WTC11 (cell line): ENCODE measurements around the gene DNAH8. TPM values are rescaled to one million over a fixed set of nuclear protein-coding genes. Genes with fewer than 3 reads are reported as not detected.
A peak's percentile ranks its signal among the peaks of the same experiment; 100 is the strongest.

Source experiments
- ATAC-seq: fragments of 200-7000 bp; cut with Tn5 transposase; 2 replicates; pipeline ENCODE4 v1.10.0; 2021; ENCODE audit warnings: mild to moderate bottlenecking, moderate library complexity
- CTCF ChIA-PET: fragments of 300-600 bp; sonication (Branson Sonifier 250); formaldehyde crosslinking; loops from one replicate; lab custom pipeline; 2021; ENCODE audit warnings: antibody characterized with exemption; lab: Charles Lee
- POLR2A ChIA-PET: fragments of 350-600 bp; sonication (Branson Sonifier 250); formaldehyde crosslinking; loops from one replicate; lab custom pipeline; 2021; ENCODE audit warnings: antibody characterized with exemption; lab: Charles Lee
- DNase-seq: peaks from one replicate; pipeline ENCODE4 v3.0.0; 2021; ENCODE audit warnings: low spot score
- H3K27ac Mint-ChIP-seq: 2 replicates; pipeline ENCODE4 v1.8.0; 2021; ENCODE audit warnings: mixed read lengths
- H3K27me3 Mint-ChIP-seq: 2 replicates; pipeline ENCODE4 v1.8.0; 2021; ENCODE audit warnings: low read depth, mild to moderate bottlenecking, moderate library complexity, mixed read lengths
- H3K36me3 Mint-ChIP-seq: 2 replicates; pipeline ENCODE4 v1.8.0; 2021; ENCODE audit warnings: mixed read lengths
- H3K4me1 Mint-ChIP-seq: 2 replicates; pipeline ENCODE4 v1.8.0; 2022; ENCODE audit warnings: mixed read lengths
- H3K4me3 Mint-ChIP-seq: 2 replicates; pipeline ENCODE4 v1.8.0; 2021; ENCODE audit warnings: mild to moderate bottlenecking, moderate library complexity, mixed read lengths
- H3K9me3 Mint-ChIP-seq: 2 replicates; pipeline ENCODE4 v1.8.0; 2021; ENCODE audit warnings: mixed read lengths
- ATF2 ChIP-seq: sonication (generic); formaldehyde crosslinking; IDR thresholded peaks from 2 replicates; pipeline ENCODE4 v1.8.1; 2022; ENCODE audit warnings: low read depth, missing genetic modification reagents, borderline replicate concordance
- ELF4 ChIP-seq: sonication (generic); formaldehyde crosslinking; IDR thresholded peaks from 2 replicates; pipeline ENCODE4 v1.8.1; 2022; ENCODE audit warnings: low read depth, mild to moderate bottlenecking, moderate library complexity, missing genetic modification reagents
- GABPB1 ChIP-seq: sonication (generic); formaldehyde crosslinking; IDR thresholded peaks from 2 replicates; pipeline ENCODE4 v1.8.1; 2023; ENCODE audit warnings: mild to moderate bottlenecking, missing genetic modification reagents
- MLX ChIP-seq: sonication (generic); formaldehyde crosslinking; IDR thresholded peaks from 2 replicates; pipeline ENCODE4 v1.8.1; 2023; ENCODE audit warnings: mild to moderate bottlenecking, missing genetic modification reagents, moderate library complexity
- MYBL2 ChIP-seq: sonication (generic); formaldehyde crosslinking; IDR thresholded peaks from 2 replicates; pipeline ENCODE4 v1.8.1; 2023; ENCODE audit warnings: mild to moderate bottlenecking, moderate library complexity, missing genetic modification reagents
- NFE2L1 ChIP-seq: sonication (generic); formaldehyde crosslinking; IDR thresholded peaks from 2 replicates; pipeline ENCODE4 v1.8.1; 2023; ENCODE audit warnings: missing genetic modification reagents
- PREB ChIP-seq: sonication (generic); formaldehyde crosslinking; IDR thresholded peaks from 2 replicates; pipeline ENCODE4 v1.8.1; 2022; ENCODE audit warnings: mild to moderate bottlenecking, missing genetic modification reagents, moderate library complexity, borderline replicate concordance
- PRRX2 ChIP-seq: fragments of 250-450 bp; sonication (Bioruptor Pico); IDR thresholded peaks from 2 replicates; pipeline ENCODE4 v1.8.0; 2021; ENCODE audit warnings: mild to moderate bottlenecking
- SMAD3 ChIP-seq: sonication (generic); formaldehyde crosslinking; IDR thresholded peaks from 2 replicates; pipeline ENCODE4 v1.8.0; 2022; ENCODE audit warnings: missing genetic modification reagents, mild to moderate bottlenecking, borderline replicate concordance
- SP1 ChIP-seq: sonication (generic); formaldehyde crosslinking; conservative IDR thresholded peaks from 2 replicates; pipeline ENCODE4 v1.8.1; 2022; ENCODE audit warnings: missing genetic modification reagents
- TCF7 ChIP-seq: sonication (generic); formaldehyde crosslinking; IDR thresholded peaks from 2 replicates; pipeline ENCODE4 v1.8.0; 2022; ENCODE audit warnings: mild to moderate bottlenecking, low read depth, missing genetic modification reagents, moderate library complexity
- ZBTB43 ChIP-seq: sonication (generic); formaldehyde crosslinking; IDR thresholded peaks from 2 replicates; pipeline ENCODE4 v1.8.1; 2023; ENCODE audit warnings: mild to moderate bottlenecking, missing genetic modification reagents
- ZNF396 ChIP-seq: fragments of 250-450 bp; sonication (Bioruptor Pico); IDR thresholded peaks from 2 replicates; pipeline ENCODE4 v1.8.0; 2021; ENCODE audit warnings: mild to moderate bottlenecking, moderate library complexity, borderline replicate concordance
- ZNF416 ChIP-seq: fragments of 250-450 bp; sonication (Bioruptor Pico); IDR thresholded peaks from 2 replicates; pipeline ENCODE4 v1.9.0; 2021; ENCODE audit warnings: mild to moderate bottlenecking, inconsistent platforms
- ZNF423 ChIP-seq: fragments of 250-450 bp; sonication (Bioruptor Pico); IDR thresholded peaks from 2 replicates; pipeline ENCODE4 v2.1.2; 2022; ENCODE audit warnings: mild to moderate bottlenecking, moderate library complexity
- ZNF425 ChIP-seq: fragments of 250-450 bp; sonication (Bioruptor Pico); conservative IDR thresholded peaks from 2 replicates; pipeline ENCODE4 v1.9.0; 2021; ENCODE audit warnings: mild to moderate bottlenecking
- ZNF671 ChIP-seq: fragments of 250-450 bp; sonication (Bioruptor Pico); IDR thresholded peaks from 2 replicates; pipeline ENCODE4 v1.8.0; 2021; ENCODE audit warnings: mild to moderate bottlenecking
- total RNA-seq: library from RNA; stranded (reverse); gene quantifications from 3 replicates; pipeline ENCODE4 v1.2.3, GENCODE V29; 2021
- TF ChIP-seq, protein P1 (sequence below): sonication (generic); formaldehyde crosslinking; IDR thresholded peaks from 2 replicates; pipeline ENCODE4 v1.8.0; 2023; ENCODE audit warnings: missing genetic modification reagents, mild to moderate bottlenecking, borderline replicate concordance
- TF ChIP-seq, protein P2 (sequence below): sonication (generic); formaldehyde crosslinking; IDR thresholded peaks from 2 replicates; pipeline ENCODE4 v1.8.1; 2023; ENCODE audit warnings: mild to moderate bottlenecking, moderate library complexity, missing genetic modification reagents

The DNAH8 gene
- total RNA-seq, 1 experiment from 2014 or later = 0.02 TPM

- Mint-ChIP-seq H3K36me3 (no peaks in the 10 kb centered on the region), H3K9me3 (no peaks in the 10 kb centered on the region), H3K4me1 (peaks cover 6% of the 10 kb centered on the region; the same call in 1 of the 2 replicates), H3K27ac (no peak overlapping the region), H3K27me3 (0 out of 2 replicates have a peak, but pooled peaks cover 3% of the 10 kb centered on the region), H3K4me3 (no peak overlapping the region)
- DNase-seq (no peak), ATAC-seq (peak; percentile 64)
- TF ChIP-seq ZNF396 (CRISPR knock-in tag) = no peak
- TF ChIP-seq GABPB1 (CRISPR knock-in tag) = no peak
- no peak for TF ChIP-seq SMAD3 (CRISPR knock-in tag)
- TF ChIP-seq ZNF671 (CRISPR knock-in tag) = no peak
- no peak for TF ChIP-seq ZBTB43 (CRISPR knock-in tag)
- TF ChIP-seq MYBL2 (CRISPR knock-in tag) = no peak
- TF ChIP-seq, protein P1, sequence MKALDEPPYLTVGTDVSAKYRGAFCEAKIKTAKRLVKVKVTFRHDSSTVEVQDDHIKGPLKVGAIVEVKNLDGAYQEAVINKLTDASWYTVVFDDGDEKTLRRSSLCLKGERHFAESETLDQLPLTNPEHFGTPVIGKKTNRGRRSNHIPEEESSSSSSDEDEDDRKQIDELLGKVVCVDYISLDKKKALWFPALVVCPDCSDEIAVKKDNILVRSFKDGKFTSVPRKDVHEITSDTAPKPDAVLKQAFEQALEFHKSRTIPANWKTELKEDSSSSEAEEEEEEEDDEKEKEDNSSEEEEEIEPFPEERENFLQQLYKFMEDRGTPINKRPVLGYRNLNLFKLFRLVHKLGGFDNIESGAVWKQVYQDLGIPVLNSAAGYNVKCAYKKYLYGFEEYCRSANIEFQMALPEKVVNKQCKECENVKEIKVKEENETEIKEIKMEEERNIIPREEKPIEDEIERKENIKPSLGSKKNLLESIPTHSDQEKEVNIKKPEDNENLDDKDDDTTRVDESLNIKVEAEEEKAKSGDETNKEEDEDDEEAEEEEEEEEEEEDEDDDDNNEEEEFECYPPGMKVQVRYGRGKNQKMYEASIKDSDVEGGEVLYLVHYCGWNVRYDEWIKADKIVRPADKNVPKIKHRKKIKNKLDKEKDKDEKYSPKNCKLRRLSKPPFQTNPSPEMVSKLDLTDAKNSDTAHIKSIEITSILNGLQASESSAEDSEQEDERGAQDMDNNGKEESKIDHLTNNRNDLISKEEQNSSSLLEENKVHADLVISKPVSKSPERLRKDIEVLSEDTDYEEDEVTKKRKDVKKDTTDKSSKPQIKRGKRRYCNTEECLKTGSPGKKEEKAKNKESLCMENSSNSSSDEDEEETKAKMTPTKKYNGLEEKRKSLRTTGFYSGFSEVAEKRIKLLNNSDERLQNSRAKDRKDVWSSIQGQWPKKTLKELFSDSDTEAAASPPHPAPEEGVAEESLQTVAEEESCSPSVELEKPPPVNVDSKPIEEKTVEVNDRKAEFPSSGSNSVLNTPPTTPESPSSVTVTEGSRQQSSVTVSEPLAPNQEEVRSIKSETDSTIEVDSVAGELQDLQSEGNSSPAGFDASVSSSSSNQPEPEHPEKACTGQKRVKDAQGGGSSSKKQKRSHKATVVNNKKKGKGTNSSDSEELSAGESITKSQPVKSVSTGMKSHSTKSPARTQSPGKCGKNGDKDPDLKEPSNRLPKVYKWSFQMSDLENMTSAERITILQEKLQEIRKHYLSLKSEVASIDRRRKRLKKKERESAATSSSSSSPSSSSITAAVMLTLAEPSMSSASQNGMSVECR = no peak
- no peak for TF ChIP-seq ATF2
- TF ChIP-seq PRRX2 (CRISPR knock-in tag) = no peak
- TF ChIP-seq TCF7 = no peak
- no peak for TF ChIP-seq ZNF423 (CRISPR knock-in tag)
- ChIA-PET CTCF (interaction anchor here (1.2 to 1.3 kb wide), 2 partner anchors 112 to 320 kb away, joined by 3 read pairs; no protein-coding TSS in a partner anchor), POLR2A (no interaction called here)
Measured at GRCh38 chr6:38990475-38990874, 275.4 kb downstream of the DNAH8 start.

GRCh38 chr6:38996676-38997075, 281.6 kb downstream of the DNAH8 start:
- H3K4me3 Mint-ChIP-seq = no peak overlapping the region
- ATAC-seq (no peak), DNase-seq (no peak)
- peaks cover 6% of the 10 kb centered on the region for H3K27me3 Mint-ChIP-seq
- TF ChIP-seq ZNF416 (CRISPR knock-in tag) (no peak), MLX (CRISPR knock-in tag) (no peak), NFE2L1 (no peak), ZNF425 (no peak), SP1 (CRISPR knock-in tag) (no peak), ELF4 (CRISPR knock-in tag) (no peak), ATF2 (no peak), PREB (CRISPR knock-in tag) (no peak)
- TF ChIP-seq, protein P2, sequence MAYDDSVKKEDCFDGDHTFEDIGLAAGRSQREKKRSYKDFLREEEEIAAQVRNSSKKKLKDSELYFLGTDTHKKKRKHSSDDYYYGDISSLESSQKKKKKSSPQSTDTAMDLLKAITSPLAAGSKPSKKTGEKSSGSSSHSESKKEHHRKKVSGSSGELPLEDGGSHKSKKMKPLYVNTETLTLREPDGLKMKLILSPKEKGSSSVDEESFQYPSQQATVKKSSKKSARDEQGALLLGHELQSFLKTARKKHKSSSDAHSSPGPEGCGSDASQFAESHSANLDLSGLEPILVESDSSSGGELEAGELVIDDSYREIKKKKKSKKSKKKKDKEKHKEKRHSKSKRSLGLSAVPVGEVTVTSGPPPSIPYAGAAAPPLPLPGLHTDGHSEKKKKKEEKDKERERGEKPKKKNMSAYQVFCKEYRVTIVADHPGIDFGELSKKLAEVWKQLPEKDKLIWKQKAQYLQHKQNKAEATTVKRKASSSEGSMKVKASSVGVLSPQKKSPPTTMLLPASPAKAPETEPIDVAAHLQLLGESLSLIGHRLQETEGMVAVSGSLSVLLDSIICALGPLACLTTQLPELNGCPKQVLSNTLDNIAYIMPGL (CRISPR knock-in tag) = no peak
- H3K4me1 Mint-ChIP-seq = no peaks in the 10 kb centered on the region
- H3K36me3 Mint-ChIP-seq = no peaks in the 10 kb centered on the region
- POLR2A ChIA-PET = interaction anchor here (0.6 to 0.7 kb wide), 2 partner anchors 92 to 156 kb away, joined by 3 to 6 read pairs; no protein-coding TSS in a partner anchor
- no peak overlapping the region for H3K27ac Mint-ChIP-seq
- H3K9me3 Mint-ChIP-seq = no peaks in the 10 kb centered on the region
- CTCF ChIA-PET = interaction anchor here (0.6 to 6.2 kb wide), 72 partner anchors 8 to 318 kb away, joined by 3 to 180 read pairs (median 4); partner anchors contain the start of genes KCNK17 and SAYSD1
